ENCODE data around the gene ZNF503. TPM values are rescaled to one million over a fixed set of nuclear protein-coding genes. Genes with fewer than 3 reads are reported as not detected.

Gene ZNF503
- total and polyA plus RNA-seq, 2 experiments from 2014 or later, result 0.21 TPM; not detected in 1

- peaks cover 92% of the 10 kb centered on the region for H3K27me3 Mint-ChIP-seq (ENCODE audit: insufficient read depth, low read depth, poor library complexity)
- no peaks in the 10 kb centered on the region for H3K9me2 ChIP-seq (ENCODE audit: insufficient read depth)
- H3K79me2 ChIP-seq (replicated peaks; ENCODE audit: insufficient read depth), result no peaks in the 10 kb centered on the region
- peak; percentile 53 for TF ChIP-seq POLR2AphosphoS5 (IDR thresholded peaks at IDR 0.05; ENCODE audit: low read depth)
- TF ChIP-seq ZNF114 (CRISPR knock-in tag; IDR thresholded peaks at IDR 0.05), result no peak
- TF ChIP-seq EZH2phosphoT487 (IDR thresholded peaks at IDR 0.05; ENCODE audit: unreplicated experiment), result no peak
- TF ChIP-seq NANOG (IDR thresholded peaks at IDR 0.05; ENCODE audit: borderline replicate concordance), result peak; percentile 89
- H3K36me3 Mint-ChIP-seq (ENCODE audit: low read depth), result no peaks in the 10 kb centered on the region
- H3K4me3 ChIP-seq, result no peak overlapping the region
- no peak overlapping the region for H2AFZ ChIP-seq
- H3K4me2 ChIP-seq, result no peak overlapping the region
- H3K27me3 ChIP-seq (ENCODE audit: insufficient read depth), result peaks cover 100% of the 10 kb centered on the region
- no peak overlapping the region for H3K27ac Mint-ChIP-seq
- H3F3A ChIP-seq (replicated peaks; ENCODE audit: low read depth), result no peaks in the 10 kb centered on the region
- no peak overlapping the region for H3K4me3 Mint-ChIP-seq
- peaks cover 19% of the 10 kb centered on the region; the same call in 1 of the 2 replicates for H4K20me1 ChIP-seq (replicated peaks; ENCODE audit: insufficient read depth)
- H3K27ac ChIP-seq (ENCODE audit: low read depth), result no peak overlapping the region
- no peaks in the 10 kb centered on the region for H3K9me3 Mint-ChIP-seq
- DNase-seq (ENCODE audit: low spot score) (peak; percentile 87), ATAC-seq (peak; percentile 98)
- H3K36me3 ChIP-seq (ENCODE audit: insufficient read depth), result no peaks in the 10 kb centered on the region
- H3K4me1 ChIP-seq (ENCODE audit: insufficient read depth), result peaks cover 10% of the 10 kb centered on the region
- H3K4me1 Mint-ChIP-seq, result peaks cover 26% of the 10 kb centered on the region
These were observed 16.0 kb upstream of the ZNF503 start for GRCh38 chr10:75417522-75417927.

GRCh38 chr10:75414527-75414926, 13.0 kb upstream of the ZNF503 start:
- Mint-ChIP-seq H3K27me3 (ENCODE audit: insufficient read depth, low read depth, poor library complexity) (peaks cover 97% of the 10 kb centered on the region), H3K36me3 (ENCODE audit: low read depth) (no peaks in the 10 kb centered on the region), H3K4me1 (peaks cover 38% of the 10 kb centered on the region), H3K9me3 (no peaks in the 10 kb centered on the region), H3K4me3 (no peak overlapping the region), H3K27ac (no peak overlapping the region)
- H3K79me2 ChIP-seq (replicated peaks; ENCODE audit: insufficient read depth), result no peaks in the 10 kb centered on the region
- no peak for DNase-seq (ENCODE audit: low spot score)
- peaks cover 100% of the 10 kb centered on the region for H3K27me3 ChIP-seq (ENCODE audit: insufficient read depth)
- no peak for ATAC-seq
- H3K36me3 ChIP-seq (ENCODE audit: insufficient read depth), result no peaks in the 10 kb centered on the region
- H3K9me2 ChIP-seq (ENCODE audit: insufficient read depth), result no peaks in the 10 kb centered on the region
- TF ChIP-seq EZH2 (IDR thresholded peaks at IDR 0.05; ENCODE audit: low read depth, unreplicated experiment), result peak; percentile 21
- TF ChIP-seq POLR2AphosphoS5 (IDR thresholded peaks at IDR 0.05; ENCODE audit: low read depth), result no peak
- no peak overlapping the region for H2AFZ ChIP-seq
- peaks cover 28% of the 10 kb centered on the region for H3K4me1 ChIP-seq (ENCODE audit: insufficient read depth)
- H3F3A ChIP-seq (replicated peaks; ENCODE audit: low read depth), result 0 out of 2 replicates have a peak, but pooled peaks cover 4% of the 10 kb centered on the region
- H4K20me1 ChIP-seq (replicated peaks; ENCODE audit: insufficient read depth), result peaks cover 33% of the 10 kb centered on the region
- H3K4me3 ChIP-seq, result no peak overlapping the region
- H3K4me2 ChIP-seq, result no peak overlapping the region
- H3K27ac ChIP-seq (ENCODE audit: low read depth), result no peak overlapping the region

GRCh38 chr10:75410132-75411005, 8.8 kb upstream of the ZNF503 start:
- peak; percentile 51 for DNase-seq (ENCODE audit: low spot score)
- peaks cover 38% of the 10 kb centered on the region for H3K4me1 Mint-ChIP-seq
- peak; percentile 4; the same call in 2 of the 3 replicates for ATAC-seq
- Histone ChIP-seq H3K27me3 (ENCODE audit: insufficient read depth) (peaks cover 99% of the 10 kb centered on the region), H3F3A (replicated peaks; ENCODE audit: low read depth) (peaks cover 15% of the 10 kb centered on the region), H3K27ac (ENCODE audit: low read depth) (no peak overlapping the region), H2AFZ (no peak overlapping the region), H3K79me2 (replicated peaks; ENCODE audit: insufficient read depth) (no peaks in the 10 kb centered on the region), H3K36me3 (ENCODE audit: insufficient read depth) (no peaks in the 10 kb centered on the region), H3K9me2 (ENCODE audit: insufficient read depth) (no peaks in the 10 kb centered on the region), H4K20me1 (replicated peaks; ENCODE audit: insufficient read depth) (peaks cover 21% of the 10 kb centered on the region), H3K4me3 (peak overlapping the region; percentile 87), H3K4me1 (ENCODE audit: insufficient read depth) (peaks cover 44% of the 10 kb centered on the region), H3K4me2 (peak overlapping the region; percentile 85)
- H3K27ac Mint-ChIP-seq, result no peak overlapping the region
- H3K27me3 Mint-ChIP-seq (ENCODE audit: insufficient read depth, low read depth, poor library complexity), result peaks cover 94% of the 10 kb centered on the region
- H3K36me3 Mint-ChIP-seq (ENCODE audit: low read depth), result no peaks in the 10 kb centered on the region; the same call in 2 of the 3 replicates
- H3K9me3 Mint-ChIP-seq, result peaks cover 3% of the 10 kb centered on the region; the same call in 2 of the 3 replicates
- H3K4me3 Mint-ChIP-seq, result peak overlapping the region; percentile 68
- TF ChIP-seq NANOG (IDR thresholded peaks at IDR 0.05; ENCODE audit: borderline replicate concordance) (no peak), CTCF (conservative IDR thresholded peaks at IDR 0.05; ENCODE audit: low read depth in 2 of 2) (0 out of 4 replicates have a peak, but pooled peaks of 1 of the 2 experiments have one; percentile 9), EZH2 (IDR thresholded peaks at IDR 0.05; ENCODE audit: low read depth, unreplicated experiment) (peak; percentile 59), STAT1 (IDR thresholded peaks at IDR 0.05; ENCODE audit: unreplicated experiment) (no peak)
